HG02981 (cell line): Measurements from ENCODE around the gene FLT4.

Experiments
- ATAC-seq: cut with Tn5 transposase; IDR thresholded peaks from one replicate; pipeline ENCODE4 v1.9.1; 2021; ENCODE audit warnings: mild to moderate bottlenecking, moderate library complexity; ENCODE audit not compliant: unreplicated experiment

FLT4 gene

DNA sequence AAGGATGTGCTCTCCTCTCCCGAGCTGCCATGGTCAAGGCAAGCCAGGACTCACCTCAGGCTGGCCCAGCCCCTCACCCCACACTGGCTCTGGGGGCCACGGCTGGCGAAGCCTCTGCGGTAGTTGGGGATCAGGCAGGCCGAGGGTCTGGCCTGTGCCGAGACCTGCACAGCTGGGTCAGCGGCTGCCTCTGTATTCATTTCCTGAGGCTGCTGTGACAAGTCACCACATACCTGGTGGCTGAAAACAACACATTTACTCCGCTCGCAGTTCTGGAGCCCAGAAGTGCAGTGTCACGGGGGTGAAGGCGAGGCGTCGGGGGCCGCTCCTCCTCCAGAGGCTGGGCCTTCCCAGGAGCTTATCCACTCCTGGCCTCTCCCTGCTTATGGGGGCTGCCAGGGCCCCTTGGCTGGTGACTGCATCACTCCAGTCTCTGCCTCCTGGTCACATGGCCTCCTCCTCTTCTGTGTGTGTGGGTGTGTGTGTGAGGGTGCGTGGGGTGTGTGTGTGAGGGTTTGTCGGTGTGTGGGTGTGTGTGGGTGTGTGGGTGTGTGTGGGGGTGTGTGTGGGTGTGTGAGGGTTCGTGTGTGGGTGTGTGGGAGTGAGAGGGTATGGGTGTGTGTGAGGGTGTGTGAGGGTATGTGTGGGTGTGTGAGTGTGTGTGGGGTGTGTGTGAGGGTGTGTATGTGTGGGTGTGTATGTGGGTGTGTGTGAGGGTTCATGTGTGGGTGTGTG is 54.9 kb downstream of the FLT4 start:
- ATAC-seq, result no peak

DNA sequence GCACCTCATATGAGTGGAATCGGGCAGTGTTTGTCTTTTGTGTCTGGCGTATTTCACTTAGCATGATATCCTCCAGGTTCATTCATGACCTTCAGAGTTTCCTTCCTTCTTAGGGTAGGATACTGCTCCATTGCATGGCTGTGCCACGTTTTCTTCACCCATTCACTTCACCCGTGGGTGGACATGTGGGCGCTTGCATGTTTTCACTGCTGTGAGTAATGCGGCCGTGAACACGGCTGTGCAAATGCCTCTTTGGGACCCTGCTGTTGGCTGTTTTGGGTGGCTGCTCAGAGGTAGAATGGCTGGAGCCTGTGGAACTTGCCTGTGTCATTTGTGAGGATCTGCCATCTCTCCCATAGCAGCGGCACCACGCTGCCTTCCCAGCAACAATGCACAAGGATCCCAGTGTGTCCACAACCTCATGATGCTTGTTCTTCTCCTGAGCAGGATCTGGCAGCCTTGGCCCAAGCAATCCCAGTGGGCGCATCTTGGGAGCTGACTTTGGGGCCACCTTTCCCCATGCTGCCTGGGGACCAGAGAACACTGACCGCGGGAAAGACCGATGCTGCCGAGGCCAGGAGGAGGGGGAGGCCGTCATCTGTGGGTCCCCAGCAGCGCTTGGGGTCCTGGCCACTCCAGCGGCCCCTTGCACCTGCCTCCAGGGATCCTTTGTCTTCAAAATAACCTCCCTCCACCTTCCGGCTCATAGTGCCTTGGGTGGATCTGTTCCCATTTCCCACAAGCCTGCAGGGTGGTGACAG is 55.8 kb downstream of the FLT4 start:
- ATAC-seq, result no peak

DNA sequence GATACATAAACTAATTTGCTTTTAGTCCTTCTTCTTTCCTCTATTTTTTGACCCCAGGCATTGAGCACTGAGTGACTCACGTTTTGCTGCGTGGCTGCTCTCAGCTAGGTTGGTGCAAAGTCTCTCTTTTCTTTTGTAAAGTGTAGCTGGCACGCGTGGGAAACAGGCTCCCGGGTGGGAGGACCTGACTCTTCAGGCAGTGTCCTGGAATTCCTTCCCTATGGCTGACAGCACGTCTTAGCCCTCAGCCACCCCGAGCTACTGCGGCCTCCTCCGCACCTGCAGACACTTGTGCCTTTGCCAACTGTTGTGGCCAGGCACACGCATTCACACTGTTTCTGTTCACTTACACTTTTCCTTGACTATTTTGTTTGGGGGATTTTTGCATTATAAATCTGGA is 57.2 kb downstream of the FLT4 start:
- ATAC-seq, result no peak

DNA sequence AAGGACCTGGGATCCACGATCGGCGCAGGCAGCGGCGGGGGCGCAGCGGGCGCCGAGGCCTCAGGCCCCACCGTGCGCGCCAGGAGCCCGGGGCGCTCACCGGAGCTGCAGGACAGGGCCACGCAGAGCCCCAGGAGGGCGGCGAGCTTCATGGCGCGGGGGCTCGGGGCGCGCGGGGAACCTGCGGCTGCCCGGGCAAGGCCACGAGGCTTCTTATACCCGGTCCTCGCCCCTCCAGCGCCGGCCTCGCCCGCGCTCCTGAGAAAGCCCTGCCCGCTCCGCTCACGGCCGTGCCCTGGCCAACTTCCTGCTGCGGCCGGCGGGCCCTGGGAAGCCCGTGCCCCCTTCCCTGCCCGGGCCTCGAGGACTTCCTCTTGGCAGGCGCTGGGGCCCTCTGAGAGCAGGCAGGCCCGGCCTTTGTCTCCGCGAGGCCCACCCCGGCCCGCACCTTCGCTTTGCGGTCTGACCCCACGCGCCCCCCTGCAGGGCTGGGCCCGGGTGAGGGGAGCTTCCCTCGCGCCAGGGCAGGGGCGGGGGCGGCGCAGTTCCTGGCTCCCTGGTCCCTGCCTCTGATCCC is 58.0 kb downstream of the FLT4 start, which contains the start of gene SCGB3A1:
TSS of gene SCGB3A1 (minus strand) at position 189 of the 577 bp plus-strand sequence. CDS start at position 152, 37 bp downstream.
- ATAC-seq, result no peak

DNA sequence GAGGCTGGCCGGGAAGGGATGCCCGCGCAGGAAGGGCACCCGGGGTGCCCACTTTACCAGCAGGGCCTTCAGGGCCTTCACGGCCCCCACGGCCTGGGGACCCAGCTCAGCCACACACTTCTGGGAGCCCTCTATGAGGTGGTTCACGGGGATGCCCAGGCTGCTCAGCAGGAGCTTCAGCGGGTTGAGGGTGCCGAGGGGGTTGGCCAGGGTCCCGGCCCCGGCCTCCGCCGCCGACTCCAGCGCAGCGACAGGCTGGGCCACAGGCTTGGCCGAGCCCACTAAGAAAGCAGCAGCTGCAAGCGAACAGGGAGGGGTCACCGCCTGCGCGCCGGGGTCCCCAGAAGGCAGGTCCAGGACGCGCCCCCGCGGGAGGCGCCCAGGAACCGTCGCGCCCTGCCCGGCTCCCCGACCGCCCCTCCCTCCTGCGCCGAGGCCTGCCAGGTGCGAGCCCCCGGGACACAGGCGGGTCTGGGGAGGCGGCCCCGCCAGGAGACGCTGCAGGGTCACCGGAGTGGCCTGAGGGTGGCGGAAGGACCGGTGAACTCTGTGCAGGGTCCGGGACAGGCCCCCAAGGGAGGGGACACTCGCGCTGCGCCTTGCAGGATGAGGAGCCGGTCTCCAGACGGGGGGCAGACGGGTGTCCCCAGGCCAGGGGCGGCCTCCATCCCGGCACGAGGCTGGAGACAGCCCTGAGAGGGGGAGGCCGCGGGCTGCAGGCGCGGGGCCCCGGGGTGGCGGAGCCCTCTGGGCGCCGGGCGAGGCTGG is 58.7 kb downstream of the FLT4 start:
- no peak for ATAC-seq

DNA sequence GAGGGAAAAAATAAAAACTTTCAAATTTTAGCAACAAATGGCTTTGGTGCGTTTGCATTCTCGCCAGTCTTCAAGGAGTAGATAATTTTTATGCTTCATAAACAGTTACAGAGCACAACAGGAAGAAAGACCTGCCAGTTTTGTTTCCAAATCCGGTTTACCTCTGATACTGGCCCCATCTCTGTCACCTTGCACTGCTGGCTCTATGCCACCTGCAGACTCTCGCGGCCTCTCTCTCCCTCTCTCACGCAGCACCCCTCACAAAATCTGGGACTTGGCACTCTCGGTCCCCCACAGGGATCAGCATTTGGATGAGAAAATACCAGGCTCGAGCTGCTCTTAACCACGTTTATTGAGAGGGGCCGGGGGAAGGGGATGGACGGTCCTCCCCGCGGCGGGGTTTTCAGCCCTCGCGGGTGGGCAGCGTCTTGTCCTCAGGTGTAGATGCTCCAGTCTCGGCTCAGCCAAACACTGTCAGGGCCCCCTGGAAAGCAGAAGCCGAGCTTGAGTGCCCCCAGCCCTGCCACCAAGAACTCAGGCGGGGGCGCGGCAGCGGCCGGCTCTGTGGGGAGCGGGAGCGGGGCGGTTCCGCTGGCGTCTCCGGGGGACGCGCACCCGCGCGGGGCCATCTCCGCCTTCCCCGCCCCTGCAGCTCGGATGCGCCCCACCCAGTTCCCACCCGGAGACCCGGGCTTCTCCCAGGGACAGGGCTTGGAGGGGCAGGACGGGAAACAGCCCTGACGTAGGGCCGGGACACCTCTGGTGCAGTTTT is 59.4 kb downstream of the FLT4 start:
- no peak for ATAC-seq

DNA sequence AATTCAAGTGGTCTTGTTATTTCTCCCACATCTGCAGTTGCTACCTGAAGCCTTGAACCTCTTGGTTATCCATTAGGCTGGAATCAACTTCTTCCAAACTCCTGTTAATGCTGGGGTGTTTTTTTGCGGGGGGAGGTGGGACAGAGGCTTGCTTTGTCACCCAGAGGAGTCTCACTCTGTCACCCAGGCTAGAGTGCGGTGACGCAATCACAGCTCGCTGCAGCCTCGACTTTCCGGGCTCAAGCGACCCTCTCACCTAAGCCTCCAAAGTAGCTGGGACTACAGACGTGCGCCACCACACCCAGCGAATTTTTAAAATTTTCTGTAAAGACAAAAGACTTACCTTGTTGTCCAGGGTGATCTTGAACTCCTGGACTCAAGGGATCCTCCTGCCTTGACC is 62.5 kb downstream of the FLT4 start:
- no peak for ATAC-seq

DNA sequence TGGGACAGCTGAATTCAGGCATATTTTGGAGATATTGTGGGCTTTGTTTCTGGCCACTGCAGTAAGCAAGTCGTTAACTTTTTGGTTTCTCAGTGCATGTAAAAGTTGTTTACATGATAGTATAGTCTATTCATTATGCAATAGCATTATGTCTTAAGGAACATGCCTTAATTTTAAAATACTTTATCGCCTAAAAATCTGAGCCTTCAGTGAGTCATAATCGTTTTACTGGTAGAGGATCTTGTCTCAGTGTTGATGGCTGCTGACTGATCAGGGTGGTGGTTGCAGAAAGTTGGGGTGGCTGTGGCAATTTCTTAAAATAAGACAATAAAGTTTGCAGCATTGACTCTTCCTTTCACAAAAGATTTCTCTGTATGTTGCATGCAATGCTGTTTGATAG is 63.2 kb downstream of the FLT4 start:
- ATAC-seq, result no peak

DNA sequence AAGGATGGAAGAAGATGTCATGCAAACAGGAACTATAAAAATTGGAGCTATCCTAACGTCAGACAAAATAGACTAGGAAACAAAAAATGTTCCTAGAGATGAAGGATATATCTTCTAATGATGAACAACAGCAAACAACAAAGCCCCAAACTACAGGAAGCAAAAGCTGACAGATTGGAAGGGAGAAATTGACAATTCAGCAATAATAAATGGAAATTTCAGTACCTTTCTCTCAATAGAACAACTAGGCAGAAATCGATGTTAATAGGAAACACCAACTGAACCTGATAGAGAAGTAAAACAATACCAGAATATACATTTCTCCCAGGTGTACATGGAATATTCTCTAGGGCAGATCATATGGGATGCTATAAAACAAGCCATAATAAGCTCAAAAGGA is 65.7 kb downstream of the FLT4 start:
- ATAC-seq, result no peak

DNA sequence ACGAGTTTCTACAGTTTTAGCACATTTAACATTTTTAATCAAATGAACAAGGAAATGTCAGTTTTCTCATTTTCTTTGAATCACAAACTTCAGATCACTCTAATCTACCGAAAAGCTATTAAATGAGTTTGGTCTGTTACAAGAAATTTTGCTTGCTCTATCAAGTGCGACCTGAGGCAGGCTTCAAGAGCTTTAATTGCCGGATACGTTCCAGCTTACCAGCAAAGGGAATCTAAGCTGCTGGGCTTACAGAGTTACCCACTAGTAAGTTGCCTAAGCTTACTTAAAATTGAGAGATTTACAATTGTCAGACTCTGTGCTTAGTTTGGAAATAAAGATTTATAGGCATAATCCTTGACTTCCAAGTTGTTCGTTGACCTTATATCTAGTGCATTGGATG is 68.7 kb downstream of the FLT4 start:
- no peak for ATAC-seq

DNA sequence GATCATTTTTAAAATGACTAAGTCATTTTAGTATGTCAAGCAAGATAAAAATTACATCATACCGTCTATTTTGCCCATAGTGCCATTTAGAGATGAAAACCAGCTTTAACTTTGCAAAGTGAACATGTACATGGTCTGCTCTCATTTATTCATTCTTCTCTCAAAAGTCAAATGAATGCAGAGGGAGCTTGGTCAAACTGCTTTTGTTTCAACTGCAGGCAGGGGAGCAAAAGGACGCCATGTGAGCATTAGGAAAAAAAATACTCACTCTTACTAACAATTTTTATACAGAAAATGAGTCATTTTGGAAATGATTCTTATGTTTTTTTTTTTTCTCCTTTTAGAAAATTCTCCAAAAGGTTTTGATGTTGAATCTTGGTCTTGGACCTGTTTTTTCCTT is 73.8 kb downstream of the FLT4 start:
- ATAC-seq, result no peak

DNA sequence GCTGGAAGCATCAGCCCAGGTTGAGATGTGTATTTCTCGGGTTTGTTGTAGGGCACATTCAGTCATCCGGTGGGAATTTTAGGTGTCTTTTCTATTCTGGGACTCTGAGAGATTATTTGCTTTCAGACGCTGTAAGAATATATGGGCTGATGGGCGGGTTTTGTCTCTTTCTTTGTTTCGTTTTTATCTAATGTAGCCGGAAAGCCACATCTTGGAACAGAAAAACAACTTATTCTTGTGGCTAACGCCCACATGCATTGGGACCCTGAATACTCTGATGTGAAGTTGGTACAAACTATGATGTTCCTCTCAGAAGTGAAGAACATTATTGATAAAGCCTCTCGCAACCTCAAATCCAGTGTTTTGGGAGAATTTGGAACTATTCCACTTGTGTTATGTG is 80.5 kb downstream of the FLT4 start:
- no peak for ATAC-seq

DNA sequence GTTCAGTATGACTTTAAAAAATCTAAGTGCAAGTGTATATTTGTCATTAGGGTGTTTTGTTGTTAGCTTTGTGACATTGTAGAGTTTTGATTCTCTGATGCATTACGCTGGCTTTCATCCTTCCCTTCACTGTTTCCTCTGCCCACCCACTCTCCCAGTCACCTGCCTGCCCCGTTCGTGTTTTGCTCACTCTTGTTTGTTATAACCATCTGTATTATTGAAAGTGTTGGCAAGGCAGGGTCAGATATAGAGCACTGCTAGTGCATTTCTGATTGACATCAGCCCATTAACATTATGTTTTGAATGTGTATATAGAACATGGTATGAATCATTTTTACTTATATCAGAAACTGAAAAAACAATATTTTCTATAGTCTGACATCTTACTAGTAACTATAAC is 85.4 kb downstream of the FLT4 start:
- no peak for ATAC-seq

DNA sequence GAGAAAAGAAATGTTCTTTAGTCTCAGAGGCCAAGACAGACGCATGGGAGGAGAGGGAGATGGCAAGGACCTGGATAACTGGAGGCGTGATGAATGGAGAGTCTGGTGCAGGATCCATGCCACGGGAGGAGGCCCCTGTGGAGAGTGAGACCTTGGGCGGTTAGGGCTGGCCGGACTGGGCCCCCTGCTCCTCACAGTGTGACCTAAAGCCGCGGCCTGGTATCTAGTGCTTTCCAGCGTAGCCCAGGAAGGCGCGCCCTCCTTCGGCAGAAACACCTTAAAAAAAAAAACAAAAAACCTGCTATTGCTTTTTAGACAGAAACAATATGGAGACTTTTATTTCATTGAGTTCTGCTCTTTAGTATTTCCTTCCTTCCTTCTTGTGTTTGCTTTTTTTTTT is 91.2 kb downstream of the FLT4 start:
- ATAC-seq, result no peak

DNA sequence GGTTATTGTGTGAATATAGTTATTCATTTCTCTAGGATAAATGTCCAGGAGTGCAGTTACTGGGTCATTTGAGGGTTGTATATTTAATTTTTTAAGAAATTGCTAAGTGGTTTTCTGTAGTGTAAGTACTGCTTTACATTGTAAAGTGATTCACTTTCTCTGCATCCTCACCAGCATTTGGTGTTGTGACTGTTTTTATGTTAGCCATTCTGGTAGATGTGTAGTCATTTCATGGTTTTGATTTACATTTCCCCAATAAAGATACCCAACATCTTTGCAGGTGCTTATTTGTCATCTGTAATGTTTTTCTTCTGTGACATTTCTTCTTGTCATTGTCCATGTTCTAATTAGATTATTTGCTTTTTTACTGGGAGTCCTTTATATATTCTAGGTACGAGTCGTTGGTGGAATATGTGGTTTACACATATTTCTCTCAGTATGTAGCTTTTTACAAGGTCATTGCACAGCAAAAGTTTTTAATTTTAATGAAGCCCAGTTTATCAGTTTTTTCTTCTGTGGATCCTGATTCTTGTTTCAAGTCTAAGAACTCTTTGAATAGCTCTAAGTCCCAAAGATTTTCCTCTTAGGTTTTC is 92.1 kb downstream of the FLT4 start:
- ATAC-seq, result no peak

DNA sequence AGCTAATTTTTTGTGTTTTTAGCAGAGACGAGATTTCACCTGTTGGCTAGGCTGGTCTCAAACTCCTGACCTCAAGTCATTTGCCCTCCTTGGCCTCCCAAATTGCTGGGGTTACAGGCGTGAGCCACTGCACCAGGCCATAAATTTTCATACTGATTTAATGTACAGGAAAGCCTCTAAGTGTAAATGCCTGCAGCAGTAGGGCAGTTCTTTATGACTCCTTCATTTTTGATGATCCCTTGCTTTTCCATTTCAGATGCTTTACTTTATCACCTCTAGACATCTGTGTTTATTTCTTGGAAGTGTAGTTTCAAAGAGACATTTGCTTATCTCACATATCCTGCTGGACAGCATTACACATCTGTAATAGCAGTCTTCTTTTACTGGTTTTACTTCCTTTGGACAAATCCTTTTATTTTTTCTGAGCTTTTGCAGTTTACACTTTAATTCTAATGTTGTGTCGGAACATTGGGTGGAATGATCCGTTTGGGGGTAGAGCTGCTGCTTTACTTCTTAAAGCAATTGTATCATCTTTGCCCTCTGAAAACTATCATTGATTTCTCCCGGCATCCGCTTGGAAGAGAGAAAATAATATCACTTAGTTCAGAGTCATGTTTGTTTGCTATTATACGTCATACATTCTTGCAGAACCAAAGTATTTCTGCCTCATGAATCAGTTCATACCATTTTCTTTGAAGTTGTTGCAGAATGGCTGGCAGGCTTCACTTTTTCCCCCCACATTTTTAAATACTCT is 94.1 kb downstream of the FLT4 start:
- no peak for ATAC-seq

DNA sequence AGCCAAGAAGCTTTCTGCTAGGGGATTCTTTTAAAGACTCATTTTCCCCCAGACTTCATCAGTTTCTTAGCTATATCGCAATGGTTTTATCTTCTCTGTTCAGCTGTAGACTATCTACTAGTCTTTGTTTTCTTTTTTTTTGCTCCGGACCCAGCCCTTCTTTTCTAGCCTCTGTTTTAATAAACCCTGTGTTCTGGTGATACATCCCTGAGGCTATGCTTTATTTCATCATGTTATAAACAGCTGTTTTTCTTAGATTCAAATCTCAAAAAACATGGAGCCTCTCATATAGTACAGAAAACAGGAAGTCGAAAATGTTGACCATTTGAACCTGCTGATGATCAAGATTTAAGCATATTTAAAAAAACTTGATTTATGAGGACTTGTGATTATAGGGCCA is 95.9 kb downstream of the FLT4 start:
- no peak for ATAC-seq
